ENCODE data around the gene FOXJ3.

FOXJ3 gene

DNA sequence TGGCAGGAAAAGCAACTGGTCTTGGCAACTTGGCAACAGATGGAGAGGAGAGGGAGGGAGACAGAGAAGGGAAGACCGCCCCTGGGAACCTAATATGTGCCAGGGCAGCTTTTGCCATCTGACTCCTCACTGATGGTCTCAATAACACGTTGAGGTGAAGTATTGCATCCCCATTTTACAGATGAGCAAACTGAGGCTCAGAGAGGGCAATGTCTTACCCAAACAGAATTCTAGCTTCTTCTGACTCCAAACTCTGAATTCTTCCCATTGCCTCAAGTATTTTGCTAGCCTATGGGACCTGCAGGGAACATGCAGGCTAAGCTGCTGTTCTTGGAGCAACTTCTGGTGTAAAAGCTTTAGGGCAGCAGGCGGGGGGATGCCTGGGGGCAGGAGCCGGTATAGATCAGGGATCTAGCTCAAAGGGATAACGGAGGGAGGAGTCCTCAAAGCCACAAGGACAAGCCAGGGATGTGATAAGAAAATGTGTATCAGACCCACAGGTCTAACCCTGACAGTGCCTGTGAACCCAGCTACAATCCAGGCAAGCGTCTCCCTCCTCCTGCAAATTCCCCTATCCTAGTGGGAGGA lies 163.3 kb downstream of the FOXJ3 start:
- no peak for TF ChIP-seq CTCF (conservative IDR thresholded peaks at IDR 0.05; ENCODE audit: low read depth, low read length)
- no peak for DNase-seq (ENCODE audit: low read depth)
- H3K4me3 ChIP-seq (ENCODE audit: low read depth, low read length) = no peak overlapping the region

GRCh38 chr1:42170779-42171621 lies 164.0 kb downstream of the FOXJ3 start:
- TF ChIP-seq CTCF (conservative IDR thresholded peaks at IDR 0.05; ENCODE audit: low read depth, low read length) = no peak
- DNase-seq (ENCODE audit: low read depth) = no peak
- no peak overlapping the region for H3K4me3 ChIP-seq (ENCODE audit: low read depth, low read length)

DNA sequence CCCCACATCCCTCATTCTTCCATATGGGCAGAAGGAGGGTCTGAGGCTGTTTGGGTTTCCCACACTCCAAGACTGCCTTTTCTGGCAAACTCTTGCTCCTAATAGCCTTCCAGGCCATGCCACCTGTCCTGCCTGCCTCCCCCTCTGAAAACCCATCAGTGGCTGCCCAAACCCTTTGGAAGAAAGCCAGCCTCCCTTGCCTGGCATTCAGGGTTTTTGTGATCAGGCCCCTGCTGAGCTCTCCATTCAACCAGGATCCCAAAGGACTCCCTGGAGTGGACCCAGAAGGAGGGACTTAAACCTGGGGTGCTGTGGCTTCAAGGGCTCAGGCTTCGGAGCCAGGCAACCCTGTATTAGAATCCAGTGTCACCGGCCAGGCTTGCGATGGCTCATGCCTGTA lies 166.3 kb downstream of the FOXJ3 start:
- H3K4me3 ChIP-seq (ENCODE audit: low read depth, low read length) = no peak overlapping the region
- TF ChIP-seq CTCF (conservative IDR thresholded peaks at IDR 0.05; ENCODE audit: low read depth, low read length) = no peak
- DNase-seq (ENCODE audit: low read depth) = no peak

GRCh38 chr1:42168391-42168670 lies 166.7 kb downstream of the FOXJ3 start:
- H3K4me3 ChIP-seq (ENCODE audit: low read depth, low read length) = no peak overlapping the region
- no peak for TF ChIP-seq CTCF (conservative IDR thresholded peaks at IDR 0.05; ENCODE audit: low read depth, low read length)
- DNase-seq (ENCODE audit: low read depth) = no peak

DNA sequence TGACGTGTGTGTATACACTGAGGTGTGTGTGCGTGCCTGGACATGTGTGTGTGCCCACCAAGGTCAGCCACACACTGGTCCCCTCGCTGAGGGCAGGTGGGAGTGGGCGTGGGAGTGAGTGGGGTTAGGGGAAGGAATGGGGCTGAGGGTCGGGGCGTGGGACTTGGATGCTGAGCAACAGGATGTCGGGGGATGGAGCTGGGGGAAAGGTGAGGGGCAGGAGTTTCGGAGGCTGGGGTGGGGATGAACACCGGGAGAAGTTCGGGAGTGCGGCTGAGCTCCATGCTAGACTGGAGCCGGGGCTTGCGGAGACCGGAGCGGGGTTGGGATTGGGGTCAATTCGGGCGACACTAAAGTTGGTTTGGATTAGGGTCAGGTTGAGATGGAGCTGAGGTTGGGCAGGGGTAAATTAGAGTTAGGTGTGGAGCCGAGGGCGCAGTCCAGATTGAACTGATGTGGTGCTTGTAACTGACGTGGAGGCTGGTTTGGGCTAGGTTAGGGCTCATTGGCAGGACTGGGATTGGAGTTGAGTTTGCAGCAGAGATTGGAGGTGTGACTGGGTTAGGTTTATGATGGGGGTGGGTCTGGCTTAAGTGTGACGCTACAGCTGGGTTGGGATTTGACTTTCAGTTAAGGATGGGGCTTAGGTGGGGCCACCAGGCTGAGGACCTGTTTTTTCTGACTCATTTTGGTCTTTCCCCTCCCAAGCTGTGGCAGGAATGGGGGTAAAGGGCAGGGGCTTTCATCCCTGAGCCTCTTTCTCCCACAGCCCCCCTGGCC lies 167.2 kb downstream of the FOXJ3 start:
- TF ChIP-seq CTCF (conservative IDR thresholded peaks at IDR 0.05; ENCODE audit: low read depth, low read length) = no peak
- H3K4me3 ChIP-seq (ENCODE audit: low read depth, low read length) = no peak overlapping the region
- DNase-seq (ENCODE audit: low read depth) = no peak

GRCh38 chr1:42165511-42166210 lies 169.4 kb downstream of the FOXJ3 start:
- peak; percentile 48 for DNase-seq (ENCODE audit: low read depth)
- no peak for TF ChIP-seq CTCF (conservative IDR thresholded peaks at IDR 0.05; ENCODE audit: low read depth, low read length)
- no peak overlapping the region for H3K4me3 ChIP-seq (ENCODE audit: low read depth, low read length)
